HepG2 (cell line): Measurements from ENCODE around the gene COLEC12.

Experiments used
- CTCF ChIP-seq: sonication (generic); formaldehyde crosslinking; IDR thresholded peaks from 2 replicates; pipeline ENCODE4 v1.5.0; 2020; ENCODE audit warnings: mild to moderate bottlenecking, missing genetic modification reagents, moderate library complexity
- ELF1 ChIP-seq: sonication (generic); formaldehyde crosslinking; IDR thresholded peaks from 2 replicates; pipeline ENCODE4 v1.4.0; 2020; ENCODE audit warnings: missing genetic modification reagents
- EP300 ChIP-seq, 3 experiments: sonication (generic) in 1 of 3; formaldehyde crosslinking in 1 of 3; IDR thresholded peaks; 2 replicates each; pipeline versions ENCODE4 v1.5.1 to v1.6.1; 2011 to 2020; ENCODE audit warnings: low read depth in 2 of 3, low read length in 2 of 3, borderline replicate concordance in 1 of 3, improper control_type of control experiment in 1 of 3, mild to moderate bottlenecking in 1 of 3, missing genetic modification reagents in 1 of 3, moderate library complexity in 1 of 3
- HMGXB3 ChIP-seq: sonication (generic); formaldehyde crosslinking; IDR thresholded peaks from 2 replicates; pipeline ENCODE4 v1.4.0; 2020; ENCODE audit warnings: missing genetic modification reagents, borderline replicate concordance
- MIER2 ChIP-seq: IDR thresholded peaks from 2 replicates; pipeline ENCODE4 v1.6.1; 2016; ENCODE audit warnings: missing biosample characterization, missing genetic modification reagents
- NKX3-1 ChIP-seq: sonication (generic); formaldehyde crosslinking; IDR thresholded peaks from 2 replicates; pipeline ENCODE4 v1.5.0; 2020; ENCODE audit warnings: missing genetic modification reagents
- PHF8 ChIP-seq: sonication (generic); formaldehyde crosslinking; IDR thresholded peaks from 2 replicates; pipeline ENCODE4 v1.5.0; 2020; ENCODE audit warnings: missing genetic modification reagents
- RBM22 ChIP-seq: fragments of 200-400 bp; formaldehyde crosslinking; optimal IDR thresholded peaks from 2 replicates; pipeline ENCODE3; 2017; ENCODE audit warnings: mild to moderate bottlenecking, low read length, moderate library complexity
- ZBTB8A ChIP-seq: sonication (generic); formaldehyde crosslinking; IDR thresholded peaks from 2 replicates; pipeline ENCODE4 v1.4.0; 2020; ENCODE audit warnings: mild to moderate bottlenecking, low read depth, missing genetic modification reagents, borderline replicate concordance
- ZFAT ChIP-seq: sonication (generic); formaldehyde crosslinking; conservative IDR thresholded peaks from 2 replicates; pipeline ENCODE4 v1.8.1; 2023; ENCODE audit warnings: missing genetic modification reagents, inconsistent platforms
- ZNF619 ChIP-seq: sonication (generic); formaldehyde crosslinking; IDR thresholded peaks from 2 replicates; pipeline ENCODE4 v1.4.0; 2020; ENCODE audit warnings: mild to moderate bottlenecking, missing genetic modification reagents
- ZNF878 ChIP-seq: sonication (generic); formaldehyde crosslinking; IDR thresholded peaks from 2 replicates; pipeline ENCODE4 v1.8.1; 2023; ENCODE audit warnings: mild to moderate bottlenecking, missing genetic modification reagents, moderate library complexity
- ZNF883 ChIP-seq: sonication (generic); formaldehyde crosslinking; IDR thresholded peaks from 2 replicates; pipeline ENCODE4 v1.5.1; 2020; ENCODE audit warnings: mild to moderate bottlenecking, missing genetic modification reagents; ENCODE audit errors: not compliant biosample characterization
- TF ChIP-seq, protein P1 (sequence below): sonication (generic); formaldehyde crosslinking; IDR thresholded peaks from 2 replicates; pipeline ENCODE4 v1.5.0; 2020; ENCODE audit warnings: mild to moderate bottlenecking, missing genetic modification reagents

GRCh38 chr18:274313-274712 lies 226.2 kb downstream of the COLEC12 start:
- no peak for TF ChIP-seq ZNF878 (CRISPR knock-in tag)
- TF ChIP-seq, protein P1, sequence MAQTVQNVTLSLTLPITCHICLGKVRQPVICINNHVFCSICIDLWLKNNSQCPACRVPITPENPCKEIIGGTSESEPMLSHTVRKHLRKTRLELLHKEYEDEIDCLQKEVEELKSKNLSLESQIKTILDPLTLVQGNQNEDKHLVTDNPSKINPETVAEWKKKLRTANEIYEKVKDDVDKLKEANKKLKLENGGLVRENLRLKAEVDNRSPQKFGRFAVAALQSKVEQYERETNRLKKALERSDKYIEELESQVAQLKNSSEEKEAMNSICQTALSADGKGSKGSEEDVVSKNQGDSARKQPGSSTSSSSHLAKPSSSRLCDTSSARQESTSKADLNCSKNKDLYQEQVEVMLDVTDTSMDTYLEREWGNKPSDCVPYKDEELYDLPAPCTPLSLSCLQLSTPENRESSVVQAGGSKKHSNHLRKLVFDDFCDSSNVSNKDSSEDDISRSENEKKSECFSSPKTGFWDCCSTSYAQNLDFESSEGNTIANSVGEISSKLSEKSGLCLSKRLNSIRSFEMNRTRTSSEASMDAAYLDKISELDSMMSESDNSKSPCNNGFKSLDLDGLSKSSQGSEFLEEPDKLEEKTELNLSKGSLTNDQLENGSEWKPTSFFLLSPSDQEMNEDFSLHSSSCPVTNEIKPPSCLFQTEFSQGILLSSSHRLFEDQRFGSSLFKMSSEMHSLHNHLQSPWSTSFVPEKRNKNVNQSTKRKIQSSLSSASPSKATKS (CRISPR knock-in tag), result no peak
- TF ChIP-seq CTCF, result no peak
- no peak for TF ChIP-seq ZNF619 (CRISPR knock-in tag)
- no peak for TF ChIP-seq EP300 (IDR thresholded peaks at IDR 0.05; ENCODE audit: low read depth in 2 of 2, low read length in 2 of 2)
- no peak for TF ChIP-seq EP300 (CRISPR knock-in tag; IDR thresholded peaks at IDR 0.05; ENCODE audit: borderline replicate concordance)
- no peak for TF ChIP-seq ZFAT (CRISPR knock-in tag)
- TF ChIP-seq PHF8 (CRISPR knock-in tag), result no peak
- TF ChIP-seq MIER2 (CRISPR knock-in tag), result no peak
- no peak for TF ChIP-seq NKX3-1
- TF ChIP-seq RBM22, result no peak
- TF ChIP-seq HMGXB3 (CRISPR knock-in tag), result no peak
- no peak for TF ChIP-seq ELF1 (CRISPR knock-in tag)
- no peak for TF ChIP-seq ZBTB8A (CRISPR knock-in tag)
- TF ChIP-seq ZNF883 (CRISPR knock-in tag), result no peak
